Measurements from ENCODE around the gene CNTNAP5.

- TF ChIP-seq CTCF (IDR thresholded peaks at IDR 0.05; ENCODE audit: low read depth, low read length): no peak
- no peak for TF ChIP-seq EZH2phosphoT487 (IDR thresholded peaks at IDR 0.05; ENCODE audit: low read depth)
These were observed 28.7 kb downstream of the CNTNAP5 start for GRCh38 chr2:124053796-124054195.
